Measurements from ENCODE around the gene NHP2.
"Not testable (repeated sequence)": the region's sequence is repeated elsewhere in the genome, so short reads cannot be mapped to it uniquely, and the experiment has no call there.

The NHP2 gene

GRCh38 chr5:178131446-178131996 is 22.2 kb downstream of the NHP2 start:
- in situ Hi-C loops (cut with HindIII; ENCODE audit: low sequenced_read_pairs) = no loop called here

- in situ Hi-C loops (cut with HindIII; ENCODE audit: low sequenced_read_pairs) = no loop called here
These were observed 22.9 kb downstream of the NHP2 start, which contains the start of gene RMND5B for GRCh38 chr5:178130576-178131445. Gene RMND5B, plus strand, starts transcription at chr5:178131014. Its CDS starts 7,106 bp downstream, at chr5:178138120.

- in situ Hi-C loops (cut with HindIII; ENCODE audit: low sequenced_read_pairs) = not testable (repeated sequence)
These were observed 23.5 kb downstream of the NHP2 start for GRCh38 chr5:178130234-178130575.

- in situ Hi-C loops (cut with HindIII; ENCODE audit: low sequenced_read_pairs) = no loop called here
These were observed 24.4 kb downstream of the NHP2 start for GRCh38 chr5:178129296-178129695.

- in situ Hi-C loops (cut with HindIII; ENCODE audit: low sequenced_read_pairs) = not testable (repeated sequence)
These were observed 26.2 kb downstream of the NHP2 start for GRCh38 chr5:178127300-178128009.

- in situ Hi-C loops (cut with HindIII; ENCODE audit: low sequenced_read_pairs) = no loop called here
These were observed 27.1 kb downstream of the NHP2 start for GRCh38 chr5:178126556-178126955.

- in situ Hi-C loops (cut with HindIII; ENCODE audit: low sequenced_read_pairs) = no loop called here
These were observed 28.3 kb downstream of the NHP2 start for GRCh38 chr5:178125253-178125906.

GRCh38 chr5:178123966-178124925 is 29.4 kb downstream of the NHP2 start:
- in situ Hi-C loops (cut with HindIII; ENCODE audit: low sequenced_read_pairs) = no loop called here

- in situ Hi-C loops (cut with HindIII; ENCODE audit: low sequenced_read_pairs) = no loop called here
These were observed 30.4 kb downstream of the NHP2 start for GRCh38 chr5:178123094-178123965.

- in situ Hi-C loops (cut with HindIII; ENCODE audit: low sequenced_read_pairs) = no loop called here
These were observed 31.3 kb downstream of the NHP2 start for GRCh38 chr5:178122346-178122745.

GRCh38 chr5:178121391-178122276 is 32.1 kb downstream of the NHP2 start:
- in situ Hi-C loops (cut with HindIII; ENCODE audit: low sequenced_read_pairs) = no loop called here

GRCh38 chr5:178120607-178121357 is 32.9 kb downstream of the NHP2 start:
- in situ Hi-C loops (cut with HindIII; ENCODE audit: low sequenced_read_pairs) = no loop called here

- in situ Hi-C loops (cut with HindIII; ENCODE audit: low sequenced_read_pairs) = no loop called here
These were observed 33.6 kb downstream of the NHP2 start for GRCh38 chr5:178119915-178120606.

- in situ Hi-C loops (cut with HindIII; ENCODE audit: low sequenced_read_pairs) = no loop called here
These were observed 35.6 kb downstream of the NHP2 start for GRCh38 chr5:178117923-178118701.

- in situ Hi-C loops (cut with HindIII; ENCODE audit: low sequenced_read_pairs) = no loop called here
These were observed 37.4 kb downstream of the NHP2 start for GRCh38 chr5:178116143-178116885.

- in situ Hi-C loops (cut with HindIII; ENCODE audit: low sequenced_read_pairs) = no loop called here
These were observed 37.9 kb downstream of the NHP2 start for GRCh38 chr5:178115814-178116142.

Measured in endothelial cell of hepatic sinusoid (primary cell).